Measurements from ENCODE around the gene OR4M1. TPM values are rescaled to one million over a fixed set of nuclear protein-coding genes. Genes with fewer than 3 reads are reported as not detected.
A peak's percentile ranks its signal among the peaks of the same experiment; 100 is the strongest.
"Not testable (repeated sequence)": the region's sequence is repeated elsewhere in the genome, so short reads cannot be mapped to it uniquely, and the experiment has no call there.

OR4M1 gene
- total RNA-seq, 1 donor from 2014 or later: not detected

GRCh38 chr14:19813171-19813920 lies 40.0 kb downstream of the OR4M1 start:
- ATAC-seq; intact Hi-C loops (cut with DNase I); DNase-seq (ENCODE audit: low spot score): not testable (repeated sequence)

DNA sequence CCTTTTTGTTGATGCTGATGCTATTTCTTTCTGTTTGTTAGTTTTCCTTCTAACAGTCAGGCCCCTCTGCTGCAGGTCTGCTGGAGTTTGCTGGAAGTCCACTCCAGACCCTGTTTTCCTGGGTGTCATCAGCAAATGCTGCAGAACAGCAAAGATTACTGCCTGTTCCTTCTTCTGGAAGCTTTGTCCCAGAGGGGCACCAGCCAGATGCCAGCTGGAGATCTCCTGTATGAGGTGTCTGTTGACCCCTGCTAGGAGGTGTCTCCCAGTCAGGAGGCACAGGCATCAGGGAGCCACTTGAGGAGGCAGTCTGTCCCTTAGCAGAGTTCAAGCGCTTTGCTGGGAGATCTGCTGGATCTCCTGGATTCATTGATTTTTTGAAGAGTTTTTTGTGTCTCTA lies 46.6 kb downstream of the OR4M1 start:
- DNase-seq (ENCODE audit: low spot score); intact Hi-C loops (cut with DNase I); ATAC-seq: not testable (repeated sequence)

DNA sequence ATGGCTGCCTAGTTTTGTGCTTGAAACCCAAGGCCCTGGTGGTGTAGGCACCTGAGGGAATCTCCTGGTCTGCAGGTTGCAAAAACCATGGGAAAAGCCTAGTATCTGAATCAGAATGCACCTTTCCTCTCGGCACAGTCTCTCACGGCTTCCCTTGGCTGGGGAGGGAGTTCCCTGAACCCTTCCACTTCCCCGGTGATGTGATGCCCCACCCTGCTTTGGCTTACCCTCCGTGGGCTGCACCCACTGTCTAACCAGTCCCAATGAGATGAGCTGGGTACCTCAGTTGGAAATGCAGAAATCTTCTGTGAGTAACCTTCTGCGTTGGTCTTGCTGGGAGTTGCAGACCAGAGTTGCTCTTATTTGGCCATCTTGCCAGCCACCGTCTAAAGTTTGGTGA lies 47.7 kb downstream of the OR4M1 start:
- DNase-seq (ENCODE audit: low spot score): peak; percentile 50
- intact Hi-C loops (cut with DNase I); ATAC-seq: not testable (repeated sequence)

DNA sequence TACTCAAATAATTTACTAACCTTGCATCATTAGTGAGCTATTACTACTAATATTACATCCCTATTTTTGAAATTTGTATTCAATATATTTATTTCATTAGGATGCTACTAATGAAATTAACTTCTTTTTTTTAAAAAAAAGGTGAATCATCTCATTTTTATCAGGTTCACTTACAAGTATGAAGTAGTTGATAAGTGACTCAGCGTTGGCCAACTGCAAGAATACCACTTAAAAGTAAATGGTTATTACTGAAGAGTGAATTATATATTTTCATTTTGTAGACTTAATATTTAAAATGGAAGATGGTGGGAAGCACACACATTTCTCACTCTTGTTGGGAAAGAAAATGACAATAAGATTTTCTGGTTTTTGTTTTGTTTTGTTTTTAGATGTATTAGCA lies 49.9 kb downstream of the OR4M1 start:
- intact Hi-C loops (cut with DNase I): no loop called here
- no peak for ATAC-seq
- DNase-seq (ENCODE audit: low spot score): no peak

GRCh38 chr14:19823765-19824164 lies 50.5 kb downstream of the OR4M1 start:
- intact Hi-C loops (cut with DNase I): no loop called here
- no peak for ATAC-seq
- DNase-seq (ENCODE audit: low spot score): no peak

DNA sequence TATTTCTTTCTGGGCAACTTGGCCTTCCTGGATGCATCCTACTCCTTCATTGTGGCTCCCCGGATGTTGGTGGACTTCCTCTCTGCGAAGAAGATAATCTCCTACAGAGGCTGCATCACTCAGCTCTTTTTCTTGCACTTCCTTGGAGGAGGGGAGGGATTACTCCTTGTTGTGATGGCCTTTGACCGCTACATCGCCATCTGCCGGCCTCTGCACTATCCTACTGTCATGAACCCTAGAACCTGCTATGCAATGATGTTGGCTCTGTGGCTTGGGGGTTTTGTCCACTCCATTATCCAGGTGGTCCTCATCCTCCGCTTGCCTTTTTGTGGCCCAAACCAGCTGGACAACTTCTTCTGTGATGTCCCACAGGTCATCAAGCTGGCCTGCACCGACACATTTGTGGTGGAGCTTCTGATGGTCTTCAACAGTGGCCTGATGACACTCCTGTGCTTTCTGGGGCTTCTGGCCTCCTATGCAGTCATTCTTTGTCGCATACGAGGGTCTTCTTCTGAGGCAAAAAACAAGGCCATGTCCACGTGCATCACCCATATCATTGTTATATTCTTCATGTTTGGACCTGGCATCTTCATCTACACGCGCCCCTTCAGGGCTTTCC lies 54.4 kb downstream of the OR4M1 start:
- ATAC-seq; DNase-seq (ENCODE audit: low spot score); intact Hi-C loops (cut with DNase I): not testable (repeated sequence)

DNA sequence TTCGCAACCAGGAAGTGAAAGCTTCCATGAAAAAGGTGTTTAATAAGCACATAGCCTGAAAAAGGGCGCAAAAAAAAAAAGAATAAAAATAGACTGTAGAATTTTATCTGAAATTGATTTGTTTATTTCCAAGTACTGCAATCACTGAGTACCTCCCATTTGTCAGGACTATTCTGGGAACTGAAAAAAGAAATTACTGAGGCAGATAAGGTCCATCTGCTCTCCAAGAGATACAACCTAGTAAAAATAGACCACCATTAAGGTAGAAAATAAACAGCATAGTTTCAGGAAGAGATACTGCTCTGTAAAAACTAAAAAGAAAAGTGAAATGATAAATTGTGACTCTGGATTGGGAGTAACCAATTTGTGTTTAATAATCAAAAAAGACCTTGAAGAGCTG lies 55.0 kb downstream of the OR4M1 start:
- intact Hi-C loops (cut with DNase I): no loop called here
- DNase-seq (ENCODE audit: low spot score) (no peak), ATAC-seq (no peak)

Other genes with a start within 250 kb of the OR4M1 start
- gene OR11H2, start 59.6 kb upstream of the OR4M1 start, total RNA-seq: not detected
- not detected for gene OR4Q3, start 29.9 kb upstream of the OR4M1 start, total RNA-seq
- gene OR4N2, start 30.3 kb downstream of the OR4M1 start, total RNA-seq: not detected
- not detected for gene OR4K2, start 101.6 kb downstream of the OR4M1 start, total RNA-seq
- gene OR4K5, start 147.1 kb downstream of the OR4M1 start, total RNA-seq: not detected
- not detected for gene OR4K1, start 157.4 kb downstream of the OR4M1 start, total RNA-seq
- gene OR4K15, start 202.1 kb downstream of the OR4M1 start, total RNA-seq: not detected
- gene OR4Q2, start 228.7 kb downstream of the OR4M1 start, total RNA-seq: not detected
- not detected for gene OR4K14, start 245.8 kb downstream of the OR4M1 start, total RNA-seq

All from sciatic nerve (tissue), 2 donors.